ENCODE measurements around the gene ALCAM. TPM values are rescaled to one million over a fixed set of nuclear protein-coding genes. Genes with fewer than 3 reads are reported as not detected.

Gene ALCAM
- total RNA-seq, 4 donors from 2014 or later: 9.4 to 25.9 (median 16.6) TPM

GRCh38 chr3:105356396-105356795 lies 10.3 kb upstream of the ALCAM start:
- WGBS, 2 donors (ENCODE audit: low coverage in 1 of 2): 79 to 88% methylated on average over 2 of the region's 2 CpGs
- Histone ChIP-seq H3K4me3 (no peak overlapping the region), H3K9me3 (no peaks in the 10 kb centered on the region), H3K27ac (no peak overlapping the region), H3K27me3 (peaks cover 32% of the 10 kb centered on the region), H3K4me1 (no peaks in the 10 kb centered on the region), H3K36me3 (no peaks in the 10 kb centered on the region)
- DNase-seq: no peak
- intact Hi-C loops (cut with DNase I; ENCODE audit: low total_unique reads) (no loop called here), in situ Hi-C loops (cut with MboI; ENCODE audit: low pct_ligation_motif_present in 1 of 4, low pct_unique_long_range_greater_than_20kb in 1 of 4, low sequenced_read_pairs in 3 of 4) (loop anchor here in 1 of 4 donors (25.0 kb wide), 1 partner anchor 744 kb away; no protein-coding TSS in a partner anchor)
- TF ChIP-seq POLR2A (IDR thresholded peaks at IDR 0.05): no peak

- 74 to 88% methylated on average over 1 of the region's 1 CpG for WGBS, 2 donors (ENCODE audit: low coverage in 1 of 2)
- no peak for DNase-seq
- Histone ChIP-seq H3K4me1 (no peaks in the 10 kb centered on the region), H3K27me3 (peaks cover 32% of the 10 kb centered on the region), H3K36me3 (no peaks in the 10 kb centered on the region), H3K4me3 (no peak overlapping the region), H3K9me3 (no peaks in the 10 kb centered on the region), H3K27ac (no peak overlapping the region)
- intact Hi-C loops (cut with DNase I; ENCODE audit: low total_unique reads): no loop called here
- in situ Hi-C loops (cut with MboI; ENCODE audit: low pct_ligation_motif_present in 1 of 4, low pct_unique_long_range_greater_than_20kb in 1 of 4, low sequenced_read_pairs in 3 of 4): loop anchor here in 1 of 4 donors (25.0 kb wide), 1 partner anchor 745 kb away; no protein-coding TSS in a partner anchor
- TF ChIP-seq EP300 (IDR thresholded peaks at IDR 0.05; ENCODE audit: low read depth) (no peak), POLR2A (IDR thresholded peaks at IDR 0.05) (no peak), POLR2AphosphoS5 (IDR thresholded peaks at IDR 0.05) (no peak)
- TF ChIP-seq, protein P1, sequence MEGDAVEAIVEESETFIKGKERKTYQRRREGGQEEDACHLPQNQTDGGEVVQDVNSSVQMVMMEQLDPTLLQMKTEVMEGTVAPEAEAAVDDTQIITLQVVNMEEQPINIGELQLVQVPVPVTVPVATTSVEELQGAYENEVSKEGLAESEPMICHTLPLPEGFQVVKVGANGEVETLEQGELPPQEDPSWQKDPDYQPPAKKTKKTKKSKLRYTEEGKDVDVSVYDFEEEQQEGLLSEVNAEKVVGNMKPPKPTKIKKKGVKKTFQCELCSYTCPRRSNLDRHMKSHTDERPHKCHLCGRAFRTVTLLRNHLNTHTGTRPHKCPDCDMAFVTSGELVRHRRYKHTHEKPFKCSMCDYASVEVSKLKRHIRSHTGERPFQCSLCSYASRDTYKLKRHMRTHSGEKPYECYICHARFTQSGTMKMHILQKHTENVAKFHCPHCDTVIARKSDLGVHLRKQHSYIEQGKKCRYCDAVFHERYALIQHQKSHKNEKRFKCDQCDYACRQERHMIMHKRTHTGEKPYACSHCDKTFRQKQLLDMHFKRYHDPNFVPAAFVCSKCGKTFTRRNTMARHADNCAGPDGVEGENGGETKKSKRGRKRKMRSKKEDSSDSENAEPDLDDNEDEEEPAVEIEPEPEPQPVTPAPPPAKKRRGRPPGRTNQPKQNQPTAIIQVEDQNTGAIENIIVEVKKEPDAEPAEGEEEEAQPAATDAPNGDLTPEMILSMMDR (IDR thresholded peaks at IDR 0.05): no peak
Measured at GRCh38 chr3:105356988-105357387, 9.7 kb upstream of the ALCAM start.

GRCh38 chr3:105359098-105359762 lies 7.5 kb upstream of the ALCAM start:
- 69 to 81% methylated on average over 5 of the region's 5 CpGs for WGBS, 2 donors (ENCODE audit: low coverage in 1 of 2)
- TF ChIP-seq EP300 (IDR thresholded peaks at IDR 0.05; ENCODE audit: low read depth) (no peak), POLR2AphosphoS5 (IDR thresholded peaks at IDR 0.05) (no peak), POLR2A (IDR thresholded peaks at IDR 0.05) (no peak)
- TF ChIP-seq, protein P1 (IDR thresholded peaks at IDR 0.05): no peak
- in situ Hi-C loops (cut with MboI; ENCODE audit: low pct_ligation_motif_present in 1 of 4, low pct_unique_long_range_greater_than_20kb in 1 of 4, low sequenced_read_pairs in 3 of 4): loop anchor here in 1 of 4 donors (25.0 kb wide), 1 partner anchor 747 kb away; no protein-coding TSS in a partner anchor
- DNase-seq: no peak
- intact Hi-C loops (cut with DNase I; ENCODE audit: low total_unique reads): no loop called here
- Histone ChIP-seq H3K9me3 (no peaks in the 10 kb centered on the region), H3K27ac (no peak overlapping the region), H3K36me3 (no peaks in the 10 kb centered on the region), H3K4me3 (no peak overlapping the region), H3K4me1 (no peaks in the 10 kb centered on the region), H3K27me3 (peaks cover 12% of the 10 kb centered on the region)

GRCh38 chr3:105360003-105360402 lies 6.7 kb upstream of the ALCAM start:
- Histone ChIP-seq H3K4me1 (peaks cover 0 to 1% (median 0%) of the 10 kb centered on the region in 4 donors), H3K4me3 (no peak overlapping the region), H3K27ac (no peak overlapping the region), H3K9me3 (no peaks in the 10 kb centered on the region), H3K36me3 (no peaks in the 10 kb centered on the region), H3K27me3 (peaks cover 8% of the 10 kb centered on the region)
- no peak for DNase-seq
- intact Hi-C loops (cut with DNase I; ENCODE audit: low total_unique reads) (no loop called here), in situ Hi-C loops (cut with MboI; ENCODE audit: low pct_ligation_motif_present in 1 of 4, low pct_unique_long_range_greater_than_20kb in 1 of 4, low sequenced_read_pairs in 3 of 4) (loop anchor here in 1 of 4 donors (25.0 kb wide), 1 partner anchor 748 kb away; no protein-coding TSS in a partner anchor)
- no peak for TF ChIP-seq EP300 (IDR thresholded peaks at IDR 0.05; ENCODE audit: low read depth)
- TF ChIP-seq, protein P1 (IDR thresholded peaks at IDR 0.05): no peak
- no peak for TF ChIP-seq POLR2A (IDR thresholded peaks at IDR 0.05)
- TF ChIP-seq POLR2AphosphoS5 (IDR thresholded peaks at IDR 0.05): no peak
- WGBS, 2 donors (ENCODE audit: low coverage in 1 of 2): 87% methylated on average over 2 of the region's 2 CpGs; no CpG with 5 or more reads in 1 of the 2 donors

Data from transverse colon (tissue), 4 donors.